GM12878 (cell line): ENCODE results near the gene FBXW7. TPM values are rescaled to one million over a fixed set of nuclear protein-coding genes. Genes with fewer than 3 reads are reported as not detected.

Source experiments
- ATAC-seq: fragments of 200-7000 bp; cut with Tn5 transposase; 3 replicates; pipeline ENCODE4 v1.9.1; 2020; ENCODE audit warnings: mild to moderate bottlenecking, moderate library complexity
- BruUV-seq: library from RNA; stranded (reverse); fragments of 400-500 nt; replicated peaks from 2 replicates; lab custom pipeline; 2021; lab: Mats Ljungman, UMichigan
- CTCF ChIA-PET: fragments of 300-600 bp; sonication (Branson Sonifier 250); formaldehyde crosslinking; extraction: SDS; loops from one replicate; lab custom pipeline; 2021; ENCODE audit warnings: inconsistent platforms; lab: Yijun Ruan, JAX
- POLR2A ChIA-PET: fragments of 350-600 bp; formaldehyde crosslinking; extraction: SDS; loops from one replicate; lab custom pipeline; 2021; ENCODE audit warnings: inconsistent platforms; lab: Charles Lee
- RAD21 ChIA-PET: fragments of 300-600 bp; sonication (Branson Sonifier 250); formaldehyde crosslinking; loops from one replicate; lab custom pipeline; 2023; ENCODE audit warnings: antibody characterized with exemption; ENCODE audit not compliant: unreplicated experiment; lab: Charles Lee
- SMC1A ChIA-PET: fragments of 300-600 bp; sonication (Branson Sonifier 250); formaldehyde crosslinking; loops from one replicate; lab custom pipeline; 2023; ENCODE audit not compliant: unreplicated experiment, uncharacterized antibody; lab: Charles Lee
- DNase-seq: peaks from one replicate; pipeline ENCODE4 v3.0.0-alpha.2; 2011; ENCODE audit warnings: low read depth, low spot score
- FAIRE-seq: peaks from 3 replicates; lab custom pipeline; 2011; peaks lifted over from hg19 to GRCh38; lab: Jason Lieb, UNC
- H2AFZ ChIP-seq: 2 replicates; pipeline ENCODE4 v1.6.0; 2011; ENCODE audit warnings: low read depth, low read length, control low read depth; ENCODE audit not compliant: control insufficient read depth
- H3K27ac ChIP-seq: 2 replicates; pipeline ENCODE4 v1.5.1; 2011; ENCODE audit warnings: control low read depth; ENCODE audit not compliant: control insufficient read depth, insufficient read depth
- H3K27me3 ChIP-seq, 2 experiments: replicated peaks in 1 of 2; 2 replicates each; pipeline versions ENCODE4 v1.6.0 to v1.6.1; 2011; ENCODE audit warnings: low read length in 1 of 2; ENCODE audit not compliant: control insufficient read depth in 2 of 2, insufficient read depth in 2 of 2
- H3K36me3 ChIP-seq, 2 experiments: 2 replicates each; pipeline ENCODE4 v1.5.1; 2011; ENCODE audit warnings: low read length in 1 of 2; ENCODE audit not compliant: control insufficient read depth in 2 of 2, insufficient read depth in 2 of 2
- H3K4me1 ChIP-seq: 2 replicates; pipeline ENCODE4 v1.6.1; 2011; ENCODE audit warnings: mild to moderate bottlenecking, low read length, moderate library complexity, mixed read lengths; ENCODE audit not compliant: control insufficient read depth, insufficient read depth
- H3K4me2 ChIP-seq: 2 replicates; pipeline ENCODE4 v1.6.0; 2011; ENCODE audit warnings: control low read depth; ENCODE audit not compliant: control insufficient read depth, insufficient read depth
- H3K4me3 ChIP-seq: fragments of 200-600 bp; sonication (generic); 2 replicates; pipeline ENCODE4 v1.5.1; 2016
- H3K79me2 ChIP-seq: 2 replicates; pipeline ENCODE4 v1.6.0; 2011; ENCODE audit warnings: low read length; ENCODE audit not compliant: control insufficient read depth, insufficient read depth
- H3K9ac ChIP-seq: 2 replicates; pipeline ENCODE4 v1.8.0; 2011; ENCODE audit warnings: low read length, control low read depth, mixed read lengths; ENCODE audit not compliant: control insufficient read depth, insufficient read depth
- H3K9me3 ChIP-seq: replicated peaks from 3 replicates; pipeline ENCODE4 v1.5.1; 2011; ENCODE audit warnings: mild to moderate bottlenecking, low read length; ENCODE audit not compliant: control insufficient read depth, insufficient read depth
- H4K20me1 ChIP-seq: 2 replicates; pipeline ENCODE4 v1.6.0; 2011; ENCODE audit not compliant: control insufficient read depth, insufficient read depth
- ESRRA ChIP-seq: IDR thresholded peaks from 2 replicates; pipeline ENCODE4 v1.6.1; 2012; ENCODE audit warnings: mild to moderate bottlenecking, low read length, improper control_type of control experiment
- FOXK2 ChIP-seq: fragments of 450-650 bp; IDR thresholded peaks from 2 replicates; pipeline ENCODE4 v1.6.1; 2017; ENCODE audit warnings: mild to moderate bottlenecking, moderate library complexity
- HDGF ChIP-seq: fragments of 450-650 bp; IDR thresholded peaks from 2 replicates; pipeline ENCODE4 v1.6.1; 2016; ENCODE audit warnings: antibody characterized with exemption
- KDM1A ChIP-seq: fragments of 200-600 bp; sonication (generic); IDR thresholded peaks from 2 replicates; pipeline ENCODE4 v1.6.1; 2016; ENCODE audit warnings: borderline replicate concordance
- POU2F2 ChIP-seq: IDR thresholded peaks from 3 replicates; pipeline ENCODE4 v1.6.1; 2011; ENCODE audit warnings: low read depth, mild to moderate bottlenecking, low read length, borderline replicate concordance
- RAD21 ChIP-seq: IDR thresholded peaks from 2 replicates; pipeline ENCODE4 v1.6.1; 2011; ENCODE audit warnings: mild to moderate bottlenecking, low read depth, low read length, moderate library complexity; ENCODE audit not compliant: insufficient read depth
- RB1 ChIP-seq: fragments of 450-650 bp; formaldehyde crosslinking; IDR thresholded peaks from 2 replicates; pipeline ENCODE4 v1.6.1; 2017; ENCODE audit warnings: mild to moderate bottlenecking, borderline replicate concordance
- RCOR1 ChIP-seq: conservative IDR thresholded peaks from 2 replicates; pipeline ENCODE4 v1.6.1; 2012; ENCODE audit warnings: low read depth, low read length, improper control_type of control experiment
- RELB ChIP-seq: fragments of 450-650 bp; IDR thresholded peaks from 2 replicates; pipeline ENCODE4 v1.6.1; 2017; ENCODE audit warnings: low read depth, mild to moderate bottlenecking, moderate library complexity
- RFX5 ChIP-seq: IDR thresholded peaks from 2 replicates; pipeline ENCODE4 v1.6.1; 2011; ENCODE audit warnings: low read depth, low read length, improper control_type of control experiment
- SMAD5 ChIP-seq: IDR thresholded peaks from 2 replicates; pipeline ENCODE4 v1.6.1; 2016; ENCODE audit warnings: antibody characterized with exemption, low read depth
- ZNF622 ChIP-seq: fragments of 450-650 bp; IDR thresholded peaks from 2 replicates; pipeline ENCODE4 v1.6.1; 2017; ENCODE audit warnings: mild to moderate bottlenecking, inconsistent platforms
- ZSCAN29 ChIP-seq: fragments of 450-650 bp; IDR thresholded peaks from 2 replicates; pipeline ENCODE4 v1.6.1; 2017; ENCODE audit warnings: mild to moderate bottlenecking, moderate library complexity
- WGBS: methylation state at CpG from one replicate; pipeline ENCODE4 v1.1.6; 2016; ENCODE audit warnings: low lambda C conversion rate; ENCODE audit not compliant: insufficient replicate concordance, insufficient coverage; ENCODE audit errors: missing lambda C conversion rate; 5-methylcytosine and 5-hydroxymethylcytosine counted together
- in situ Hi-C: fragments of 300-500 bp; cut with MboI; formaldehyde crosslinking; loops from 9 replicates; pipeline ENCODE4 v1.14.3; 2018; ENCODE audit warnings: mixed read lengths
- intact Hi-C: fragments of 100-400 bp; cut with micrococcal nuclease; formaldehyde crosslinking; loops from one replicate; pipeline ENCODE4 v1.14.2; 2022; ENCODE audit not compliant: unreplicated experiment
- polyA plus RNA-seq, 11 experiments: library from polyadenylated mRNA; depleted of rRNA in 4 of 11; unstranded in 6 of 11; stranded (reverse) in 5 of 11; fragments of >200 nt; fragmentation: Nextera tagmentation in 4 of 11; fragmentation: Illumina TruSeq in 1 of 11; extraction: Ambion mirVana in 4 of 11; extraction: Trizol in 1 of 11; gene quantifications; 1 replicate in 1 of 11; 2 replicates in 10 of 11; pipeline versions ENCODE4 v1.2.1 to v1.2.3, GENCODE V29; 2011 to 2016; ENCODE audit warnings: inconsistent platforms in 2 of 11, missing spikeins in 2 of 11, low read depth in 1 of 11
- total RNA-seq, 4 experiments: library from RNA; depleted of rRNA in 3 of 4; stranded (reverse); fragments of >200 nt in 3 of 4; fragmentation: Illumina TruSeq in 1 of 4; extraction: Trizol in 1 of 4; gene quantifications; 2 replicates each; pipeline versions ENCODE4 v1.2.1 to v1.2.3, GENCODE V29; 2013 to 2021

Gene FBXW7
- total and polyA plus RNA-seq, 10 of the 15 experiments (the other 5 are each of a cell fraction or from before 2014, with no cell fraction given): 35.8 to 118 (median 47.2) TPM

DNA sequence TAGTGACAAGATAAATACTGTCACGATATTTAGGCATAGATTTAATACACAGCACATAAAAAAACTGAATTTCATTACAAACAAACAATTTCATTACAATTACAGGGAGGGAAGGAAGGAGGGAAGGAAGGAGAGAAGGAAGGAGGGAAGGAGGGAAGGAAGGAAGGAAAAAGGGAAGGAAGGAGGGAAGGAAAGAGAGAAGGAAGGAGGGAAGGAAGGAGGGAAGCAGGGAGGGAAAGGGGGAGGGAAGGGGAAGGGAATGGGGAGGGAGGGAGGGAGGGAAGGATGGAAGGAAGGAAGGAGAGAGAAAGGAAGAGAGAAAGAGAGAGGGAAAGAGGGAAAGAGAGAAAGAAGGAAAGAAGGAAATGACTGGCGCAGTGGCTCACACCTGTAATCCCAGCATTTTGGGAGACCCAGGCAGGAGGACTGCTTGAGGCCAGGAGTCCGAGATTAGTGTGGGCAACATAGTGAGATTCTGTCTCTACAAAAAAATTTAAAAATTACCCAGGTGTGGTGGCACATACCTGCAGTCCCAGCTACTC is 64.6 kb downstream of the FBXW7 start:
- H4K20me1 ChIP-seq: no peaks in the 10 kb centered on the region
- no peaks in the 10 kb centered on the region for H3K27me3 ChIP-seq
- DNase-seq (no peak), FAIRE-seq (no peak), ATAC-seq (no peak)
- H2AFZ ChIP-seq: no peak overlapping the region
- H3K9ac ChIP-seq: no peak overlapping the region
- intact Hi-C loops (no loop called here), in situ Hi-C loops (no loop called here)
- ChIA-PET RAD21 (interaction anchor here (1.6 to 2.4 kb wide), 3 partner anchors 11 to 30 kb away, joined by 5 to 7 read pairs (median 6); no protein-coding TSS in a partner anchor), SMC1A (interaction anchor here (1.1 to 1.6 kb wide), 10 partner anchors 9 to 205 kb away, joined by 3 to 8 read pairs (median 3); no protein-coding TSS in a partner anchor), CTCF (interaction anchor here (1.2 to 3.4 kb wide), 4 partner anchors 12 to 30 kb away, joined by 3 to 13 read pairs (median 8); no protein-coding TSS in a partner anchor), POLR2A (no interaction called here)
- no TSS peak for BruUV-seq
- H3K4me3 ChIP-seq: no peak overlapping the region
- H3K9me3 ChIP-seq: peaks cover 7% of the 10 kb centered on the region; the same call in 2 of the 3 replicates
- H3K27ac ChIP-seq: no peak overlapping the region
- 94% methylated on average over 3 of the region's 3 CpGs for WGBS
- H3K36me3 ChIP-seq: peaks cover 0 to 7% of the 10 kb centered on the region in 2 experiments; a peak in 3 of 4 replicates
- no peaks in the 10 kb centered on the region for H3K4me1 ChIP-seq
- H3K79me2 ChIP-seq: peaks cover 39% of the 10 kb centered on the region
- no peak overlapping the region for H3K4me2 ChIP-seq
- TF ChIP-seq FOXK2 (no peak), RB1 (no peak), ESRRA (no peak), RELB (no peak), RAD21 (no peak), POU2F2 (no peak), ZSCAN29 (no peak), RFX5 (no peak), KDM1A (no peak), ZNF622 (no peak), HDGF (no peak), RCOR1 (no peak), SMAD5 (no peak)
